PFSK-1 (cell line): ENCODE measurements around the gene MLF2.

ENCODE experiments used
- FOXP2 ChIP-seq: optimal IDR thresholded peaks from 2 replicates; pipeline ENCODE3; 2011; ENCODE audit warnings: borderline replicate concordance, control low read depth, inconsistent platforms; ENCODE audit not compliant: insufficient read depth; ENCODE audit errors: extremely low read length, extremely low read depth
- POLR2AphosphoS5 ChIP-seq: IDR thresholded peaks from 2 replicates; pipeline ENCODE4 v1.6.1; 2012; ENCODE audit warnings: low read depth, mild to moderate bottlenecking, control low read depth, low read length, moderate library complexity
- SIN3A ChIP-seq: IDR thresholded peaks from 2 replicates; pipeline ENCODE4 v1.6.1; 2012; ENCODE audit warnings: mild to moderate bottlenecking, low read length, moderate library complexity, borderline replicate concordance; ENCODE audit not compliant: insufficient read depth
- TAF1 ChIP-seq: IDR thresholded peaks from 2 replicates; pipeline ENCODE4 v1.6.1; 2012; ENCODE audit warnings: low read length, control low read depth, borderline replicate concordance; ENCODE audit not compliant: insufficient read depth
- TF ChIP-seq, protein P1 (sequence below), 2 experiments: IDR thresholded peaks; 2 replicates each; pipeline versions ENCODE4 v1.6.1 to v1.8.0; 2011 to 2012; ENCODE audit warnings: low read depth in 2 of 2, low read length in 2 of 2, control low read depth in 1 of 2, inconsistent platforms in 1 of 2, mild to moderate bottlenecking in 1 of 2, moderate library complexity in 1 of 2; ENCODE audit not compliant: insufficient read depth in 1 of 2

DNA sequence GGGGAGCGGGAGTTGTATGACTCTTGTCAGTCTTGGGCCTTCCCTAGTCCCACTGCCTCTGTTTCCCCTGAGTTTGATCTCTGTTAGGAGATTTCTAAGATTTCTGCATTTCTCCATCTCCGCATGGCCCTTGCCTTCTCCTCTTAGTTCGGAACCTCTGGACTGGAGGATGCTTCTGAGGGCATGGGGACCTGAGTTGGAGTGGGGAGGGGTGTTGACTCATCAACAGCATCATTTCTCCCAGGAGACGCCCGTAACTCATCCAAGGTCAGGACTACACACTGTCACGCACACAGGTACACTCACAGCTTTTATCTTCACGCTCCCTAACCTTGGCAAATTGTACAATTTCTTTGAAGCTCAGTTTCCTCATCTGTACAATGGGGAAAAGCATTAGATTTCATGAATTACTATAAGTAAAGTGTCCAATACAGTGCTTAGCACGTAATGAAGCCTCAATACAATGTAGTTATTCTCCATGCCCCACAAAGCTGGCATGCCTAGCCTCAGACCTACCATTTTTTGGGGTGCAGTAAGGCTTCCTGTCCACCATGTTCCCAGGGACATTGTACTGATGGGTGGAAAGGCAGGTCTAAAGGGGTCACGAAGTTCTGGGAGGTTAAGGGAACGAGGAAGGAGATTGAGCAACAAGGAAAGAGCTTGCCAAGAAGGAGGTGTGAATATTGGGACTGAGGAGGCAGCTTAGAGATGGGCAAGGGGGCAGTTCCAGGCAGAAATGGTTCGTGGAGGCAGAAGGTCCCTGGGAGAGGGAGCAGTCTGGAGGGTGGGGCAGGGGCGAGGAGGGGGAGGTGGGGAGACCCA lies 18.8 kb upstream of the MLF2 start:
- TF ChIP-seq POLR2AphosphoS5, result peak; percentile 18; the same call in 1 of the 2 replicates
- no peak for TF ChIP-seq TAF1
- TF ChIP-seq SIN3A, result no peak
- TF ChIP-seq, protein P1, sequence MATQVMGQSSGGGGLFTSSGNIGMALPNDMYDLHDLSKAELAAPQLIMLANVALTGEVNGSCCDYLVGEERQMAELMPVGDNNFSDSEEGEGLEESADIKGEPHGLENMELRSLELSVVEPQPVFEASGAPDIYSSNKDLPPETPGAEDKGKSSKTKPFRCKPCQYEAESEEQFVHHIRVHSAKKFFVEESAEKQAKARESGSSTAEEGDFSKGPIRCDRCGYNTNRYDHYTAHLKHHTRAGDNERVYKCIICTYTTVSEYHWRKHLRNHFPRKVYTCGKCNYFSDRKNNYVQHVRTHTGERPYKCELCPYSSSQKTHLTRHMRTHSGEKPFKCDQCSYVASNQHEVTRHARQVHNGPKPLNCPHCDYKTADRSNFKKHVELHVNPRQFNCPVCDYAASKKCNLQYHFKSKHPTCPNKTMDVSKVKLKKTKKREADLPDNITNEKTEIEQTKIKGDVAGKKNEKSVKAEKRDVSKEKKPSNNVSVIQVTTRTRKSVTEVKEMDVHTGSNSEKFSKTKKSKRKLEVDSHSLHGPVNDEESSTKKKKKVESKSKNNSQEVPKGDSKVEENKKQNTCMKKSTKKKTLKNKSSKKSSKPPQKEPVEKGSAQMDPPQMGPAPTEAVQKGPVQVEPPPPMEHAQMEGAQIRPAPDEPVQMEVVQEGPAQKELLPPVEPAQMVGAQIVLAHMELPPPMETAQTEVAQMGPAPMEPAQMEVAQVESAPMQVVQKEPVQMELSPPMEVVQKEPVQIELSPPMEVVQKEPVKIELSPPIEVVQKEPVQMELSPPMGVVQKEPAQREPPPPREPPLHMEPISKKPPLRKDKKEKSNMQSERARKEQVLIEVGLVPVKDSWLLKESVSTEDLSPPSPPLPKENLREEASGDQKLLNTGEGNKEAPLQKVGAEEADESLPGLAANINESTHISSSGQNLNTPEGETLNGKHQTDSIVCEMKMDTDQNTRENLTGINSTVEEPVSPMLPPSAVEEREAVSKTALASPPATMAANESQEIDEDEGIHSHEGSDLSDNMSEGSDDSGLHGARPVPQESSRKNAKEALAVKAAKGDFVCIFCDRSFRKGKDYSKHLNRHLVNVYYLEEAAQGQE (IDR thresholded peaks at IDR 0.05; ENCODE audit: insufficient read depth in 1 of 2, low read depth in 2 of 2, low read length in 2 of 2), result no peak
- TF ChIP-seq FOXP2, result no peak
